Measurements from ENCODE around the gene AJM1. TPM values are rescaled to one million over a fixed set of nuclear protein-coding genes. Genes with fewer than 3 reads are reported as not detected.
"Not testable (repeated sequence)": the region's sequence is repeated elsewhere in the genome, so short reads cannot be mapped to it uniquely, and the experiment has no call there.

AJM1 gene
- total RNA-seq, 2 experiments from 2014 or later = 1.1 to 1.2 TPM

DNA sequence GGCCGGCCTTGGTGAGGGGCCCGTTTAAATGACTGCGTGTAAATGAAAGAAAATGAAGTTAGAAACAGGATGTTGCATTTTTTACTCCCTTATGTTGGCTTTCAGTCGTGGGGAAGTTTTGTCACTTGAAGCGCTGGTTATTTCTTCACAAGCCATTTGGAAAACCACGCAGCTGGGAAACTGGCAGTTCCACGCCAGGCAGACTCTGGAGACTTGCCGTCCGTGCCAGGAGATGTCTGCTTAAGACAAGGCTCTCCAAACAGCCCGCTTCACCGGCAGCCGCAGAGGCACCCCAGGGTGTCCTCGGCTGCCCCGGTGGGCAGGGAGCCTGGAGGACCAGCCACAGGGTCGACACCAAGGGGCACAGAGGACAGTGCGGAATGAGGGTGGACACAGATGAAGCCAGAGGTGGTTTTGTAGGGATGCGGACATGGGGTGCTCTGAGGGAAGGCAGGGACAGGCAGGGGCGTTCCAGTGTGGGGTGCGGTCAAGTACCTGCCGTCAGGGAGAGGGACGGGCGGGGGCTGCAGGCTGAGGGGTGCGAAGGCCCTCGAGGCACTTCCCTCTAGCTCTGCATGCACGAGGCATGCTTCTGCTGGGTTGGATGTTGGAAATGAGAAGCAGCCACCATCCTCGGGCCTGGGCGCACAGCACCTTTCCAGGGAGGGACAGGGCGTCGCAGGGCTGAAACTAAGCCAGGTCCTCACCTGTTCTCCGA is 11.1 kb upstream of the AJM1 start:
- H3K27me3 Mint-ChIP-seq = no peaks in the 10 kb centered on the region
- CTCF ChIA-PET = no interaction called here
- H3K27me3 ChIP-seq (ENCODE audit: control insufficient read depth in 1 of 2, insufficient read depth in 2 of 2, low read length in 2 of 2) = no peaks in the 10 kb centered on the region
- no peak for TF ChIP-seq CTCF (IDR thresholded peaks at IDR 0.05)
- no peaks in the 10 kb centered on the region for H3K9me3 ChIP-seq (ENCODE audit: control insufficient read depth in 1 of 2, insufficient read depth in 1 of 2, low read length in 2 of 2)
- H3K9me3 Mint-ChIP-seq = no peaks in the 10 kb centered on the region
- POLR2A ChIA-PET = no interaction called here
- peaks cover 43% of the 10 kb centered on the region for H3K36me3 ChIP-seq (ENCODE audit: insufficient read depth, low read length)
- intact Hi-C loops (cut with DNase I, micrococcal nuclease) = no loop called here
- no peak overlapping the region for H3K27ac ChIP-seq (ENCODE audit: low read depth in 1 of 2, low read length in 2 of 2)
- DNase-seq (no peak), ATAC-seq (ENCODE audit: poor library complexity) (no peak)
- H3K4me1 Mint-ChIP-seq (ENCODE audit: low read depth) = no peaks in the 10 kb centered on the region
- peaks cover 32% of the 10 kb centered on the region for H3K36me3 Mint-ChIP-seq (ENCODE audit: low read depth)
- H3K27ac Mint-ChIP-seq = no peak overlapping the region
- H3K4me3 Mint-ChIP-seq = no peak overlapping the region
- no peak overlapping the region for H3K4me3 ChIP-seq (ENCODE audit: low read length)
- no peaks in the 10 kb centered on the region for H3K4me1 ChIP-seq (ENCODE audit: insufficient read depth, low read length)

DNA sequence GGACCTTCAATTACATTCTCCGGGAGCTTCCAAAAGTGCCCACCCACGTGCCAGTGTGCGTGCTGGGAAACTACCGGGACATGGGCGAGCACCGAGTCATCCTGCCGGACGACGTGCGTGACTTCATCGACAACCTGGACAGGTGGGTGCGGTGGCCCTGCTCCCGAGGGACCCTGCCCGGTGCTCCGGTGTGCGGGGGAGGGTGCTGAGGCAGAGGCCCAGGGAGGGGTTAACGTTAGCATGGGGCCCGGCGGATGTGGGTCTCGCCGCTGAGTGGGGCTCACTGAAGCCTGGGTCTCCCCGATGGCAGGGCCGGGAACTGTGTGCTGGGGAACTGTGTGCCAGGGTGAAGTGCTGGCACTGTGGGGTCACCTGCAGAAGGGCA is 10.6 kb upstream of the AJM1 start:
- no peak for TF ChIP-seq CTCF (IDR thresholded peaks at IDR 0.05)
- Mint-ChIP-seq H3K36me3 (ENCODE audit: low read depth) (peaks cover 32% of the 10 kb centered on the region), H3K27ac (no peak overlapping the region), H3K4me1 (ENCODE audit: low read depth) (no peaks in the 10 kb centered on the region), H3K27me3 (no peaks in the 10 kb centered on the region), H3K9me3 (no peaks in the 10 kb centered on the region), H3K4me3 (no peak overlapping the region)
- Histone ChIP-seq H3K36me3 (ENCODE audit: insufficient read depth, low read length) (peaks cover 40% of the 10 kb centered on the region), H3K27ac (ENCODE audit: low read depth in 1 of 2, low read length in 2 of 2) (no peak overlapping the region), H3K27me3 (ENCODE audit: control insufficient read depth in 1 of 2, insufficient read depth in 2 of 2, low read length in 2 of 2) (no peaks in the 10 kb centered on the region), H3K4me1 (ENCODE audit: insufficient read depth, low read length) (no peaks in the 10 kb centered on the region), H3K9me3 (ENCODE audit: control insufficient read depth in 1 of 2, insufficient read depth in 1 of 2, low read length in 2 of 2) (no peaks in the 10 kb centered on the region), H3K4me3 (ENCODE audit: low read length) (no peak overlapping the region)
- ChIA-PET POLR2A (no interaction called here), CTCF (no interaction called here)
- DNase-seq = peak in 1 of 14 experiments; percentile 21
- intact Hi-C loops (cut with DNase I, micrococcal nuclease) = no loop called here
- ATAC-seq (ENCODE audit: poor library complexity) = no peak

GRCh38 chr9:136832581-136832980 is 9.7 kb upstream of the AJM1 start:
- POLR2A ChIA-PET = no interaction called here
- H3K4me3 ChIP-seq (ENCODE audit: low read length) = no peak overlapping the region
- no peaks in the 10 kb centered on the region for H3K4me1 Mint-ChIP-seq (ENCODE audit: low read depth)
- peaks cover 36% of the 10 kb centered on the region for H3K36me3 ChIP-seq (ENCODE audit: insufficient read depth, low read length)
- no peaks in the 10 kb centered on the region for H3K9me3 ChIP-seq (ENCODE audit: control insufficient read depth in 1 of 2, insufficient read depth in 1 of 2, low read length in 2 of 2)
- no peak overlapping the region for H3K27ac ChIP-seq (ENCODE audit: low read depth in 1 of 2, low read length in 2 of 2)
- no peaks in the 10 kb centered on the region for H3K27me3 ChIP-seq (ENCODE audit: control insufficient read depth in 1 of 2, insufficient read depth in 2 of 2, low read length in 2 of 2)
- peaks cover 32% of the 10 kb centered on the region for H3K36me3 Mint-ChIP-seq (ENCODE audit: low read depth)
- DNase-seq (no peak), ATAC-seq (ENCODE audit: poor library complexity) (no peak)
- H3K4me1 ChIP-seq (ENCODE audit: insufficient read depth, low read length) = no peaks in the 10 kb centered on the region
- CTCF ChIA-PET = no interaction called here
- no peaks in the 10 kb centered on the region for H3K9me3 Mint-ChIP-seq
- intact Hi-C loops (cut with DNase I, micrococcal nuclease) = no loop called here
- H3K27me3 Mint-ChIP-seq = no peaks in the 10 kb centered on the region
- no peak overlapping the region for H3K27ac Mint-ChIP-seq
- no peak overlapping the region for H3K4me3 Mint-ChIP-seq
- TF ChIP-seq CTCF (IDR thresholded peaks at IDR 0.05) = no peak

DNA sequence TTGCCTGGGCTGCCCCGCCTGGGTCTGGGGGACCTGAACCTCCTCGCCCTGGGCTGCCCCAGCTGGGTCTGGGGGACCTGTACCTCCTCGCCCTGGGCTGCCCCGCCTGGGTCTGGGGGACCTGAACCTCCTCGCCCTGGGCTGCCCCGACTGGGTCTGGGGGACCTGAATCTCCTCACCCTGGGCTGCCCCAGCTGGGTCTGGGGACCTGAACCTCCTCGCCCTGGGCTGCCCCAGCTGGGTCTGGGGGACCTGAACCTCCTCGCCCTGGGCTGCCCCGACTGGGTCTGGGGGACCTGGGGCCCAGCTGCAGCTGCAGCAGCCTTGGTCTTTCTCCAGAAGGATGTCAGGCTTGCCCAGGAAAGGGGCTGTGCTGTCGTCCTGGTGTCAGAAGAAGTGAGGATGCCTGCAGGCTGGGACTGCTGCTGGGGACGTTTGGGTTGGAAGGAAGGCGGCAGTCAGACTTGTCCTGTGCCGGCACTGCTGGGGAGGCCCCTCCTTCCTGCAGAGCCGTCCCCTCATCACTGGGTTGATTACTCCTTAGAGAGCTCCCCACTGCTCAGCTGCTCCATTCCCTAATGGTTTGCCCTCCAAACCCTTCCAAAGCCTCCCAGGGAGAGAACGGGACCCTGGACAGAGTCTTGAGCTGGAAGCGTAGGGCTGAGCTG is 8.8 kb upstream of the AJM1 start:
- H3K4me1 Mint-ChIP-seq (ENCODE audit: low read depth); H3K4me3 Mint-ChIP-seq; CTCF ChIA-PET; H3K4me3 ChIP-seq (ENCODE audit: low read length); POLR2A ChIA-PET; H3K27ac Mint-ChIP-seq; H3K9me3 Mint-ChIP-seq; DNase-seq; H3K27ac ChIP-seq (ENCODE audit: low read depth in 1 of 2, low read length in 2 of 2); intact Hi-C loops (cut with DNase I, micrococcal nuclease); H3K27me3 Mint-ChIP-seq; H3K4me1 ChIP-seq (ENCODE audit: insufficient read depth, low read length); H3K9me3 ChIP-seq (ENCODE audit: control insufficient read depth in 1 of 2, insufficient read depth in 1 of 2, low read length in 2 of 2); H3K27me3 ChIP-seq (ENCODE audit: control insufficient read depth in 1 of 2, insufficient read depth in 2 of 2, low read length in 2 of 2); ATAC-seq (ENCODE audit: poor library complexity): not testable (repeated sequence)
- peaks cover 37% of the 10 kb centered on the region for H3K36me3 ChIP-seq (ENCODE audit: insufficient read depth, low read length)
- peaks cover 32% of the 10 kb centered on the region for H3K36me3 Mint-ChIP-seq (ENCODE audit: low read depth)

Measured in CD4-positive, alpha-beta T cell (primary cell).